Caco-2 (cell line): Measurements from ENCODE around the gene RPL38. TPM values are rescaled to one million over a fixed set of nuclear protein-coding genes. Genes with fewer than 3 reads are reported as not detected.

Source experiments
- BruUV-seq: library from RNA; stranded (reverse); fragments of 400-500 nt; replicated peaks from 2 replicates; lab custom pipeline; 2021; lab: Mats Ljungman, UMichigan
- CTCF ChIA-PET: fragments of 300-600 bp; sonication (Branson Sonifier 250); formaldehyde crosslinking; loops from one replicate; lab custom pipeline; 2022; ENCODE audit warnings: antibody characterized with exemption; lab: Charles Lee
- POLR2A ChIA-PET: fragments of 300-600 bp; sonication (Branson Sonifier 250); formaldehyde crosslinking; loops from one replicate; lab custom pipeline; 2022; ENCODE audit warnings: antibody characterized with exemption; lab: Charles Lee
- DNase-seq, 2 experiments: peaks; one replicate each; pipeline versions ENCODE4 v3.0.0 to v3.0.0-alpha.2; 2020 to 2022
- H3K27me3 ChIP-seq: replicated peaks from 2 replicates; pipeline ENCODE4 v1.6.0; 2011; ENCODE audit warnings: low read length; ENCODE audit not compliant: control insufficient read depth, insufficient read depth
- H3K36me3 ChIP-seq: 2 replicates; pipeline ENCODE4 v1.5.1; 2011; ENCODE audit warnings: low read length; ENCODE audit not compliant: control insufficient read depth, insufficient read depth
- H3K4me1 ChIP-seq: fragments of 250-450 bp; sonication (Bioruptor Pico); 2 replicates; pipeline ENCODE4 v1.5.1; 2020; ENCODE audit warnings: mild to moderate bottlenecking
- H3K4me3 ChIP-seq: 2 replicates; pipeline ENCODE4 v1.5.1; 2011; ENCODE audit warnings: low read depth, mild to moderate bottlenecking, control low read depth, low read length
- H3K9me3 ChIP-seq: fragments of 250-450 bp; sonication (Bioruptor Pico); 2 replicates; pipeline ENCODE4 v1.5.1; 2020; ENCODE audit warnings: mild to moderate bottlenecking, moderate library complexity
- H3K27ac Mint-ChIP-seq: one replicate; pipeline ENCODE4 v1.8.0; 2022; ENCODE audit warnings: mixed read lengths; ENCODE audit not compliant: unreplicated experiment
- H3K27me3 Mint-ChIP-seq: one replicate; pipeline ENCODE4 v1.8.0; 2022; ENCODE audit warnings: mixed read lengths; ENCODE audit not compliant: insufficient read depth, unreplicated experiment
- H3K36me3 Mint-ChIP-seq: one replicate; pipeline ENCODE4 v1.8.0; 2022; ENCODE audit warnings: mild to moderate bottlenecking, mixed read lengths; ENCODE audit not compliant: insufficient read depth, unreplicated experiment
- H3K4me1 Mint-ChIP-seq: one replicate; pipeline ENCODE4 v1.8.0; 2022; ENCODE audit warnings: low read depth, mixed read lengths; ENCODE audit not compliant: unreplicated experiment
- H3K4me3 Mint-ChIP-seq: one replicate; pipeline ENCODE4 v1.8.0; 2022; ENCODE audit warnings: mild to moderate bottlenecking, moderate library complexity, mixed read lengths; ENCODE audit not compliant: unreplicated experiment
- H3K9me3 Mint-ChIP-seq: one replicate; pipeline ENCODE4 v1.8.0; 2022; ENCODE audit warnings: mixed read lengths; ENCODE audit not compliant: unreplicated experiment
- CTCF ChIP-seq, 2 experiments: fragments of 200-600 bp in 1 of 2; IDR thresholded peaks; 1 replicate in 1 of 2; 2 replicates in 1 of 2; pipeline versions ENCODE4 v1.5.1 to v1.8.0; 2011 to 2022; ENCODE audit warnings: antibody characterized with exemption in 1 of 2, control low read depth in 1 of 2, inconsistent platforms in 1 of 2, low read depth in 1 of 2, low read length in 1 of 2, mild to moderate bottlenecking in 1 of 2, moderate library complexity in 1 of 2; ENCODE audit not compliant: insufficient read depth in 1 of 2, severe bottlenecking in 1 of 2, unreplicated experiment in 1 of 2
- intact Hi-C: fragments of 100-400 bp; cut with micrococcal nuclease; formaldehyde crosslinking; loops from one replicate; pipeline ENCODE4 v1.10.0; 2022; ENCODE audit not compliant: unreplicated experiment
- total RNA-seq: library from RNA; stranded (reverse); gene quantifications from 2 replicates; pipeline ENCODE4 v1.2.3, GENCODE V29; 2022

The RPL38 gene
- total RNA-seq, 1 experiment from 2014 or later, result 1,319 TPM

GRCh38 chr17:74183411-74183810 lies 20.1 kb upstream of the RPL38 start:
- CTCF ChIA-PET, result no interaction called here
- POLR2A ChIA-PET, result no interaction called here
- H3K4me1 Mint-ChIP-seq, result no peaks in the 10 kb centered on the region
- no peaks in the 10 kb centered on the region for H3K9me3 Mint-ChIP-seq
- H3K27ac Mint-ChIP-seq, result no peak overlapping the region
- no peaks in the 10 kb centered on the region for H3K27me3 ChIP-seq
- no peak overlapping the region for H3K4me3 ChIP-seq
- no peaks in the 10 kb centered on the region for H3K9me3 ChIP-seq
- TF ChIP-seq CTCF (IDR thresholded peaks at IDR 0.05; ENCODE audit: insufficient read depth in 1 of 2, low read depth in 1 of 2, low read length in 1 of 2, severe bottlenecking in 1 of 2, unreplicated experiment in 1 of 2), result no peak
- BruUV-seq, result no TSS peak
- DNase-seq, result no peak
- 0 out of 2 replicates have a peak, but pooled peaks cover 3% of the 10 kb centered on the region for H3K4me1 ChIP-seq
- no peaks in the 10 kb centered on the region for H3K36me3 Mint-ChIP-seq
- intact Hi-C loops, result no loop called here
- H3K4me3 Mint-ChIP-seq, result no peak overlapping the region
- no peaks in the 10 kb centered on the region for H3K36me3 ChIP-seq
- H3K27me3 Mint-ChIP-seq, result peaks cover 21% of the 10 kb centered on the region

GRCh38 chr17:74185571-74186185 lies 17.8 kb upstream of the RPL38 start:
- Mint-ChIP-seq H3K4me3 (no peak overlapping the region), H3K27ac (no peak overlapping the region), H3K36me3 (no peaks in the 10 kb centered on the region), H3K4me1 (no peaks in the 10 kb centered on the region), H3K27me3 (peaks cover 12% of the 10 kb centered on the region), H3K9me3 (no peaks in the 10 kb centered on the region)
- Histone ChIP-seq H3K4me1 (0 out of 2 replicates have a peak, but pooled peaks cover 3% of the 10 kb centered on the region), H3K27me3 (no peaks in the 10 kb centered on the region), H3K4me3 (no peak overlapping the region), H3K9me3 (no peaks in the 10 kb centered on the region; the same call in 1 of the 2 replicates), H3K36me3 (no peaks in the 10 kb centered on the region)
- DNase-seq, result no peak
- POLR2A ChIA-PET, result no interaction called here
- CTCF ChIA-PET, result no interaction called here
- BruUV-seq, result no TSS peak
- intact Hi-C loops, result no loop called here
- TF ChIP-seq CTCF (IDR thresholded peaks at IDR 0.05; ENCODE audit: insufficient read depth in 1 of 2, low read depth in 1 of 2, low read length in 1 of 2, severe bottlenecking in 1 of 2, unreplicated experiment in 1 of 2), result no peak

- Mint-ChIP-seq H3K4me1 (no peaks in the 10 kb centered on the region), H3K27me3 (peaks cover 12% of the 10 kb centered on the region), H3K36me3 (no peaks in the 10 kb centered on the region), H3K4me3 (no peak overlapping the region), H3K9me3 (no peaks in the 10 kb centered on the region), H3K27ac (no peak overlapping the region)
- Histone ChIP-seq H3K9me3 (no peaks in the 10 kb centered on the region; the same call in 1 of the 2 replicates), H3K36me3 (no peaks in the 10 kb centered on the region), H3K4me3 (no peak overlapping the region), H3K27me3 (no peaks in the 10 kb centered on the region), H3K4me1 (0 out of 2 replicates have a peak, but pooled peaks cover 3% of the 10 kb centered on the region)
- intact Hi-C loops, result no loop called here
- ChIA-PET CTCF (no interaction called here), POLR2A (no interaction called here)
- BruUV-seq, result no TSS peak
- no peak for DNase-seq
- TF ChIP-seq CTCF (IDR thresholded peaks at IDR 0.05; ENCODE audit: insufficient read depth in 1 of 2, low read depth in 1 of 2, low read length in 1 of 2, severe bottlenecking in 1 of 2, unreplicated experiment in 1 of 2), result no peak
These were observed 17.0 kb upstream of the RPL38 start for GRCh38 chr17:74186498-74186897.
